ENCODE data around the gene KCNQ1OT1.

- TF ChIP-seq CTCF (conservative IDR thresholded peaks at IDR 0.05; ENCODE audit: low read depth, low read length) (no peak), MAFK (IDR thresholded peaks at IDR 0.05; ENCODE audit: low read depth, low read length) (no peak), ELK1 (IDR thresholded peaks at IDR 0.05; ENCODE audit: borderline replicate concordance, low read depth, low read length) (no peak), POLR2A (IDR thresholded peaks at IDR 0.05; ENCODE audit: low read depth, low read length) (no peak), RFX5 (IDR thresholded peaks at IDR 0.05; ENCODE audit: low read depth, low read length) (no peak), CEBPB (IDR thresholded peaks at IDR 0.05; ENCODE audit: low read depth, low read length) (no peak), USF2 (IDR thresholded peaks at IDR 0.05; ENCODE audit: low read depth, low read length) (no peak), RAD21 (IDR thresholded peaks at IDR 0.05; ENCODE audit: low read length) (no peak)
Observed at GRCh38 chr11:2649848-2650247, 49.9 kb downstream of the KCNQ1OT1 start.
